Parathyroid adenoma (tissue), 2 donors: ENCODE data around the gene MEST.

Source experiments
- H2AFZ ChIP-seq: fragments of 300-600 bp; sonication (generic); one replicate; pipeline ENCODE4 v1.7.0; 2017; ENCODE audit warnings: antibody characterized with exemption, mild to moderate bottlenecking
- H3K27ac ChIP-seq: fragments of 300-600 bp; sonication (generic); one replicate; pipeline ENCODE4 v1.7.0; 2017
- H3K27me3 ChIP-seq: fragments of 300-600 bp; sonication (generic); one replicate; pipeline ENCODE4 v1.7.0; 2017; ENCODE audit warnings: low read length; ENCODE audit not compliant: control insufficient read depth, insufficient read depth
- H3K36me3 ChIP-seq: fragments of 300-600 bp; sonication (generic); one replicate; pipeline ENCODE4 v1.7.0; 2017; ENCODE audit warnings: low read length; ENCODE audit not compliant: control insufficient read depth, insufficient read depth
- H3K4me1 ChIP-seq: fragments of 300-600 bp; sonication (generic); one replicate; pipeline ENCODE4 v1.7.0; 2017; ENCODE audit warnings: control low read depth
- H3K4me2 ChIP-seq: fragments of 300-600 bp; sonication (generic); one replicate; pipeline ENCODE4 v1.7.0; 2017; ENCODE audit warnings: low read length
- H3K4me3 ChIP-seq: fragments of 300-600 bp; sonication (generic); one replicate; pipeline ENCODE4 v1.7.0; 2017; ENCODE audit warnings: low read depth, low read length
- H3K79me2 ChIP-seq: fragments of 300-600 bp; sonication (generic); one replicate; pipeline ENCODE4 v1.7.0; 2017; ENCODE audit warnings: control low read depth
- H3K9ac ChIP-seq: fragments of 300-600 bp; sonication (generic); one replicate; pipeline ENCODE4 v1.7.0; 2017; ENCODE audit warnings: mild to moderate bottlenecking
- H3K9me3 ChIP-seq: fragments of 300-600 bp; sonication (generic); one replicate; pipeline ENCODE4 v1.7.0; 2017; ENCODE audit warnings: low read length; ENCODE audit not compliant: control insufficient read depth
- TF ChIP-seq, protein P1 (sequence below): fragments of 300-600 bp; sonication (generic); IDR thresholded peaks from one replicate; pipeline ENCODE4 v1.7.0; 2017; ENCODE audit warnings: antibody characterized with exemption, mild to moderate bottlenecking
- donor health status: primary hyperparathyroidism.

Gene MEST

DNA sequence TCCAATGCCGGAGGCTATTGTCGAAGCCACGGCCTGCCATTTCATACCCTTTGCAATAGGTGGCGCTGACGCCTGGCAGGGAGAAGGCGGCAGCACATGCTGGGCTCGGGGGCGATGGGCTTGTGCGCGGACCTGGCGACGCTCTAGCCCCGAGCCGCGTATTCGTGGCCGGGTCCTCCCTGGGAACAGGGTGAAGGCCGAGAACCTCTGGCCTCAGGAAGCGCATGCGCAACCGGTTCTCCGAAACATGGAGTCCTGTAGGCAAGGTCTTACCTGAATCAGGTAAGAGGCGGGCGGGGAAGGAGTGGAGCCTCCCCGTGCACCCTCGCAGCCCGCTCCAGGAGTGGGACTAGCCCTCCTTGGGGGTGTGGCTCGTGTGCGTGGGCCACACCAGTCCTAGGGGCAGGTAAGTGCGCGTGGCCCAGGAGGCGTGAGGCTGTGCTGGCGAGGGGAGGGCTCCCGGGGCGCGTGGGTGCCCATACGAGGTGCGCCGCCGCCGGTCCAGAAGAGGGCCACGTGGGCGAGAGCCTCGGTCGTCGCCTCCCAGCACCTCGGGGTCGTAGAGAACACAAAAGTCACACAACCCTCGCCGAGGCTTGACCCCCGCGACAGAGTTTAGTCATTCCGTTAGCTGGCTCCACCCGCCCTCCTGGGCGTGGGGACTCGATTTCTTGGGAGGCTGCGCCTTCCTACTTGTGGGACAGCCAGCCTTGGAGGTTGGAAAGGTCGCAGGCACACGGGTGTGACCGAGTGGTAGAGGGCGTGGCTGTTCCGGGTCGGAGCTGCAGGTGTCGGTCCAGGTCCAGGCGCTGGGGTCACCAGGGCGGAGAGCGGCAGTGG lies 5.6 kb upstream of the MEST start:
- TF ChIP-seq, protein P1, sequence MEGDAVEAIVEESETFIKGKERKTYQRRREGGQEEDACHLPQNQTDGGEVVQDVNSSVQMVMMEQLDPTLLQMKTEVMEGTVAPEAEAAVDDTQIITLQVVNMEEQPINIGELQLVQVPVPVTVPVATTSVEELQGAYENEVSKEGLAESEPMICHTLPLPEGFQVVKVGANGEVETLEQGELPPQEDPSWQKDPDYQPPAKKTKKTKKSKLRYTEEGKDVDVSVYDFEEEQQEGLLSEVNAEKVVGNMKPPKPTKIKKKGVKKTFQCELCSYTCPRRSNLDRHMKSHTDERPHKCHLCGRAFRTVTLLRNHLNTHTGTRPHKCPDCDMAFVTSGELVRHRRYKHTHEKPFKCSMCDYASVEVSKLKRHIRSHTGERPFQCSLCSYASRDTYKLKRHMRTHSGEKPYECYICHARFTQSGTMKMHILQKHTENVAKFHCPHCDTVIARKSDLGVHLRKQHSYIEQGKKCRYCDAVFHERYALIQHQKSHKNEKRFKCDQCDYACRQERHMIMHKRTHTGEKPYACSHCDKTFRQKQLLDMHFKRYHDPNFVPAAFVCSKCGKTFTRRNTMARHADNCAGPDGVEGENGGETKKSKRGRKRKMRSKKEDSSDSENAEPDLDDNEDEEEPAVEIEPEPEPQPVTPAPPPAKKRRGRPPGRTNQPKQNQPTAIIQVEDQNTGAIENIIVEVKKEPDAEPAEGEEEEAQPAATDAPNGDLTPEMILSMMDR = peak; percentile 71
- peak overlapping the region; percentile 94 for H2AFZ ChIP-seq
- H3K4me1 ChIP-seq = peaks cover 9% of the 10 kb centered on the region
- H3K9ac ChIP-seq = no peak overlapping the region
- H3K27ac ChIP-seq = peak overlapping the region; percentile 40
- no peaks in the 10 kb centered on the region for H3K36me3 ChIP-seq
- peak overlapping the region; percentile 94 for H3K4me2 ChIP-seq
- no peaks in the 10 kb centered on the region for H3K27me3 ChIP-seq
- peak overlapping the region; percentile 66 for H3K4me3 ChIP-seq
- H3K9me3 ChIP-seq = no peaks in the 10 kb centered on the region
- H3K79me2 ChIP-seq = no peaks in the 10 kb centered on the region

DNA sequence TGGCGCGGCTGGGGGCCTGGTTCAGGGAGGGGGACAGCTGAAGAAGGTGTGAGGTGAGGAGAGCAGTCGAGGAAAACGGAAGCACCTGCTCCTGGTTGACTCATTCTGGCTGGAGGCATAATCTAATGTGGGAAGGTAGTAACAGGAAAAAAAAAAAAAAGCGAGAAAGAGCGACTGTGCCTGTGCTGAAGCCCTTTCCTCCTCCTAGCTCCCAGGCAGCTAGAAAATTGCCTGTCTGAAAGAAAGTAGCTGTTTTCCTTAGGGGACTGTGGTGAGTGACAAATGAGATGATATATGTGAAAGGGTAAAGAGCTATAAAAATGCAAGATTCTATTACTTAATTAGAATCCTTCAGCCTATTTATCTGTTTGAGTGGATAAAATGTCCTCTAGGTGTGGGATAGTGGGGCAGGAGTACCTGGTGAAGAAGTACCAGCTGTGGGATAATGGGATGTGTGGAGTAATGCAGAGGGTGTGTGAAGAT lies 4.9 kb upstream of the MEST start:
- Histone ChIP-seq H3K79me2 (no peaks in the 10 kb centered on the region), H3K9me3 (no peaks in the 10 kb centered on the region), H2AFZ (peak overlapping the region; percentile 94), H3K27me3 (no peaks in the 10 kb centered on the region), H3K4me3 (peak overlapping the region; percentile 66), H3K4me1 (peaks cover 12% of the 10 kb centered on the region), H3K36me3 (no peaks in the 10 kb centered on the region), H3K27ac (peak overlapping the region; percentile 40), H3K9ac (no peak overlapping the region), H3K4me2 (peak overlapping the region; percentile 94)
- TF ChIP-seq, protein P1 = no peak

DNA sequence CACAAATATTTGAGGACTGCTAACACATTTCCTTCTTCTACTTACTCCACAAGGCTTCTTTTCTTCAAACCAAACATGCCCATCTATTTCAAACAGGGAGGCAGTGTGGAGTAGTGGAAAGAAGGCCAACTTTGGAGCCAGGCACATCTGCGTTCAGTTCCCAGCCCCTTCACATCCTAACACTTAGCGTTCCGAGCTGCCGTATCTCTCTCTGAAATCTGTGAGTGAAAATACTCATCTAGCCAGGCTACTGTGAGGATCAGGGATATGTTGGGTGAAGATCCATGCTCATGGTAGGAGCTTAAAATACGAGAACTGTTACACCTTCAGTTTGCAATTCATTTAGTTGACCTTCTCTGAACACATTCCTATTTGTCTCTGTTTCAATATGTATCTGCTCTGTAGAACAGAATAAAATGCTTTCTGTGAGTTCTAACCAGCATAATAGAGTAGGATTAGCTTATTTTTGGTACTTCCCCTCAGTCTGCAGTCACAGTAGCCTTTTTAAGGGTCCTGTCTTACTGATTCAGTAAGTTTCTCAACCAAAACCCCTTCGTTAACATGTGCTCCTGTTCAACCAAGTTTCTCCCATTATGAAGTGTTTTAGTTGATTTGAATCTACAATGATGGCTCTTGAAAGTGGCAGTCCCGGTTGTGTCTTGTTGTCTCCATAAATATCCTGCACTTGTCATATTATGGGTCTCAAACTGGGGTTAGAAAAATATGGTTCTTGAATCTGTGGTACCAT lies 3.3 kb upstream of the MEST start:
- Histone ChIP-seq H3K27ac (no peak overlapping the region), H3K36me3 (no peaks in the 10 kb centered on the region), H3K79me2 (no peaks in the 10 kb centered on the region), H3K4me1 (peaks cover 12% of the 10 kb centered on the region), H3K4me3 (peak overlapping the region; percentile 11), H3K27me3 (no peaks in the 10 kb centered on the region), H3K9me3 (no peaks in the 10 kb centered on the region), H3K9ac (no peak overlapping the region), H3K4me2 (peak overlapping the region; percentile 40), H2AFZ (peak overlapping the region; percentile 57)
- TF ChIP-seq, protein P1 = no peak

DNA sequence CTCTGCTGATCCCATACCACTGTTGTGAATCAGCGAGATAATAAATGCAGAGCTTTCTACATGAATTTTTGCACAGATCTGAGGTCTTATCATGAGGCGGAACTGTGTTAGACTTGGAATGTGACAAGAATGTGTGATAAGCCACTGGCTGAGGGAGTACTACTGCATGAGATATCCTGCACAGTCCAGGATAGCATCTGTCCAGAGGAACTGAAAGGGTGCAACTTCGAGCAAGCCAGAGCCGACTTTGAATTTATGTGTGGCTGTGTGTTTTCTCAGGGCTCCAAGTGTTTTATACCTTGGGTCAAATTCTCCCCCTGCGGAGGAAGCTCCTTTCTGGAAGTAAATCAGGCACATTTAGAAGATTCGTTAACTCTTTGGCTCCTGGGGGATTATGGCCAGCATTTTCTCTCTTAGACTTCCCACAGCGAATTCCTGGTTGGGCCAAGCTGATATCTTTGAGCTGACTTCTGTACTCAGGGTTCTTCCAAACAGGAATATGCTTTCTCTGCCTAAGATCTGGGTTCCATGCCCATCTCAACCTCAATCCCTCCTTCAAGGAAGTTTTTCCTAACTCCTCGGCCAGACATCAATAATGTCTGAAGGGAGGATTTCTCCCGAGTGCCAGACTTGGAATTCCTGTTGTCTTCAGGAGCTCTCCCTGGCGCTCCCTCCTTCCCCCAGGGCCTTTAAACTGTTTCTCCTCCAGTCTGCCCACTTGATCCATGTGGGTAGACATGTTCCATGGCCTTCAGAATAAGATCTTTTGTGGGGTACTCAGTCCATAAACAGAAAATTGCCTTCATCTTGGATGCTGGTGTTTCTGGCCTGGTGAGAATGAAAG lies 2.5 kb upstream of the MEST start:
- peak overlapping the region; percentile 11 for H3K4me3 ChIP-seq
- H2AFZ ChIP-seq = peak overlapping the region; percentile 14
- H3K4me2 ChIP-seq = peak overlapping the region; percentile 40
- no peaks in the 10 kb centered on the region for H3K79me2 ChIP-seq
- H3K9me3 ChIP-seq = no peaks in the 10 kb centered on the region
- no peaks in the 10 kb centered on the region for H3K36me3 ChIP-seq
- peaks cover 14% of the 10 kb centered on the region for H3K4me1 ChIP-seq
- no peaks in the 10 kb centered on the region for H3K27me3 ChIP-seq
- no peak overlapping the region for H3K27ac ChIP-seq
- TF ChIP-seq, protein P1 = no peak
- H3K9ac ChIP-seq = no peak overlapping the region
